Sigmoid colon (tissue), 4 donors: Measurements from ENCODE around the gene ADD1.

Source experiments
- CTCF ChIP-seq, 4 experiments: fragments of 450-650 bp in 3 of 4; fragments of 200-600 bp in 1 of 4; IDR thresholded peaks; one replicate each; pipeline ENCODE4 v1.5.1; 2016 to 2019; ENCODE audit warnings: antibody characterized with exemption in 4 of 4, mild to moderate bottlenecking in 3 of 4, moderate library complexity in 2 of 4
- EP300 ChIP-seq, 4 donors: sonication (generic); formaldehyde crosslinking; IDR thresholded peaks; one replicate each; pipeline ENCODE4 v1.6.1; 2017; ENCODE audit warnings: antibody characterized with exemption in 4 of 4
- POLR2A ChIP-seq, 2 donors: fragments of 450-650 bp; IDR thresholded peaks; one replicate each; pipeline ENCODE4 v1.6.1; 2016; ENCODE audit warnings: antibody characterized with exemption in 2 of 2, mild to moderate bottlenecking in 2 of 2, moderate library complexity in 2 of 2
- POLR2AphosphoS5 ChIP-seq, 4 donors: sonication (generic); formaldehyde crosslinking; IDR thresholded peaks; one replicate each; pipeline ENCODE4 v1.6.1; 2017; ENCODE audit warnings: antibody characterized with exemption in 4 of 4

GRCh38 chr4:2875556-2875955 is 31.9 kb downstream of the ADD1 start:
- TF ChIP-seq POLR2AphosphoS5 (IDR thresholded peaks at IDR 0.05) (no peak), CTCF (IDR thresholded peaks at IDR 0.05) (no peak), POLR2A (IDR thresholded peaks at IDR 0.05) (no peak), EP300 (IDR thresholded peaks at IDR 0.05) (no peak)
